Measurements from ENCODE around the gene CDH12.
A peak's percentile ranks its signal among the peaks of the same experiment; 100 is the strongest.
"Not testable (repeated sequence)": the region's sequence is repeated elsewhere in the genome, so short reads cannot be mapped to it uniquely, and the experiment has no call there.

The CDH12 gene

DNA sequence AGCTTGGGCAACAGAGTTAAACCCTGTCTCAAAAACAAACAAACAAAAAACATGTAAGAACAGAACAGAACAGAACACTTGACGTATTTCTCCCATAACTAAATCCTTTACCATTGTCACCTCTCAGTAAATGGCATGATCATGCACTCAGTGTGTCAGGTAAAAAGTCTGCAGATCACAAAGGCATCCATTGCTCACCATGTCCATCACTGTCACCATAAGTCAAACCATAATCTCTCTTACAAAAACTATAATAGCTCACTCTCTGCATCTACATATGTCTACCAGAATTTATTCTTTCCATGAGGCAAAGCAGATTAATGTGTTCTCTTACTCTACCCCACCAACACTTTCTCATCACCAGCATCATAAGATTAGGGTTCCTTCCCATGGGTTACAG, 387.5 kb downstream of the CDH12 start:
- DNase-seq, result no peak

DNA sequence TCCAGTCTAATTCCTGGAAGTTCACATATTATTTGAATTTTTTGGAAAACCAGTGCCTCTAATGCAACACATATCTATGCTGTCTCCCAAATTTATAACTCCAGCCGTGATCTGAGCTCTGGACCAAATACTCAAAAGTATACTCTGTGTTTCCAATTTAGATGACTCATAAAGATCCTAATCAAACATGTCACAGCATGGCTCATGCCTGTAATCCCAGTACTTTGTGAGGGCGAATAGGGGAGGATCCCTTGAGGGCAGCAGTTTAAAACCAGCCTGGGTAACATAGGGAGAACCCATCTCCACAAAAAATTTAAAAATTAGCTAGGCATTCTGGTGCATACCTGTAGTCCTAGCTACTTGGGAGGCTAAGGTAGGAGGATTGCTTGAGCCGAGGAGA, 388.0 kb downstream of the CDH12 start:
- DNase-seq, result no peak

DNA sequence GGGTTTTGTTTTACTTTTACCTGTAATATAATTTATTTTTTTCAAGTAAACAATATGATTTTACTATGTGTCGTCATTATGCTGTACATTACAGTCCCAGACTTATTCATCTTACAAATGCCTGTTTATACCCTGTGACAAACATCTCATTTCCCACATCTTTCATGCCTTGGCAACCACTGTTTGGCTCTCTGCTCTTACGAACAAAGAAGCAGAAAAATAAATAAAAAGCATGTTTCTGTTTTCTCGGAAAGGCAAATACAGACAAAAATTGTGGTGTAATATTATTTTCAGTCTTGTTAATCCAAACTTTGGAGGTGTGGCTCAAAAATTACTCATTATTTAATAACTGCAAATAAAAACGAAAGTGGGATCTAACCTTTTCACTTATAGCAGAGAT, 393.0 kb downstream of the CDH12 start:
- DNase-seq, result no peak

DNA sequence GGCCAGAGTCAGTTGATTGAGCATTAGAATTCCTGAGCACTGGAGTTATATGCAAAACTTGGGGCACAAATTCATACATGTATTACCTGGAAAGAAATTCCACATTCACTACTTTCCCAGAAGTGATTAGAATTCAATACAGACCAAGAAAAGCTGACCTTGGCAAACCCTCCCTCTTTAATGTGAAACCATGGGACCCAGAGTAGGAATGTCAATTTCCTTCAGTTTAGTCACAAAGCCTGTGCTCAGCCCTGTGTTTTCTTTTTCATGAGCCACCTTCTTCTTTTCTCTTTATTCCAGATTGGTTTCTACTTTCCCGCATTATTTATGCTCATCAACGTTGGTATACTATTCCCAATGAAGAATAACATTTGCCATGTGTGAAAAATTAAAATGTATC, 420.2 kb downstream of the CDH12 start:
- no peak for DNase-seq

DNA sequence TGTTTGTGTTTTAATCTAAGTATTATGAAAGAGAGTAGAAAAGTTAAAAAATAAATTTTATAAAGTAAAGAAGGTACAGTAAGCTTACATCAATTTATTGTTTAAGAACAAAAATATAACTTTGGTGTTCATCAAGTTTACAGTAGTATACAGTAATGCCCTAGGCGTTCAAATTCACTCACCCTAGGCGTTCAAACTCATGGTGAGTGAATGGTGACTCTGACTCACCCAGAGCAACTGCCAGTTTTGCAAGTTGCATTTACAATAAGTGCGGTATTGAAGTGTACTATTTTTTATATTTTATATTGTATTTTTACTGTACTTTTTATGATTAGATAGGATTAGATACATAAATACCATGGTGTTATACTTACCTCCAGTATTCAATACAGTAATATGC, 421.3 kb downstream of the CDH12 start:
- no peak for DNase-seq

DNA sequence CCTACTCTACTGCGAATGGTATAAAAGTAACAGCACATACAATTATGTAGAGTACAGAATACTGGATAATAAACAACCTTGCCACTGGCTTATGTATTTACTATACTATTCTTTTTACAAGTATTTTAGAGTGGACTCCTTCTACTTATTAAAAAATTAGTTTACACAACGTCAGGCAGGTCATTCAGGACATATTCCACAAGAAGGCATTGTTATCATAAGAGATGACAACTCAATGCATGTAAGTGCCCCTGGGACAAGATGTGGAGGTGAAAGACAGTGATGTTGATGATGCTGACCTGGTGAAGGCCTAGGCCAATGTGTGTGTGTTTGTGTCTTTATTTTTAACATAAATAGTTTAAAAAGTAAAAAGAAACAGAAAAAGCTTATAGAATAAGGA, 421.7 kb downstream of the CDH12 start:
- DNase-seq, result no peak

DNA sequence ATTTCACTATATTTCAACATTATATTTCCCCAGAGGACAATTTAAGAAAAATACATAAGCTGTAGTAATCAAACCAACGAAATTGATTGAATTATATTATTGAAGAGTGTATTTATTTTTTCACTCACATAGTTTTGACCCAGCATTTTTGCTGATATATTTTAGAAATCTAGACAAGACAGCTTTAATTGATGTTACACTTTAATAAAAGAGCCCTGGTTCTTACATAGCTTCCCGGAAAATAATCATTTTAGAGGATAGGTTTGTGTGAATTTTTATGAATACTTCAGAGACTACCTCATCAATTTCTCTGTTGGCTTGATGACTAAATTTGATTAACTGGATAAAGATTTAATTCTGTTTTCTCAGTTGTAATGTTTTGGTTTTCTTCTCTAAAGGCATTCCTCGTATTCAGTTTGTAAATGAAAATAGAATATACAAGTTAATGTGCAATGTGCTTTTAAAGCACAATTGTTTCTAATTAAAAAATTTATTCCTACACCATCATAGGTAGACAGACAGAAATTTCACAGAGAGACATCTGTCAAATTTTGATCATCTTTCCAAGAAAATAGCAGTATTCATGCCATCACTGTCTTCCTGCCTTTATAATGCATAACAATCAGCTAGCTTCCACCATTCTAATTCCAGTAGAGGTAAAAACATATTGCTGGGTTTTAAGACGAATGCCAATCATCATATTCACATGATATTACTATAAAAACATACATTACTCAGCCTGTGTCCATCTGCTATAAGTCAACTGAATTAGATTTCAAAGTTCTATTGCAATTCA, 441.4 kb downstream of the CDH12 start:
- DNase-seq, result no peak

DNA sequence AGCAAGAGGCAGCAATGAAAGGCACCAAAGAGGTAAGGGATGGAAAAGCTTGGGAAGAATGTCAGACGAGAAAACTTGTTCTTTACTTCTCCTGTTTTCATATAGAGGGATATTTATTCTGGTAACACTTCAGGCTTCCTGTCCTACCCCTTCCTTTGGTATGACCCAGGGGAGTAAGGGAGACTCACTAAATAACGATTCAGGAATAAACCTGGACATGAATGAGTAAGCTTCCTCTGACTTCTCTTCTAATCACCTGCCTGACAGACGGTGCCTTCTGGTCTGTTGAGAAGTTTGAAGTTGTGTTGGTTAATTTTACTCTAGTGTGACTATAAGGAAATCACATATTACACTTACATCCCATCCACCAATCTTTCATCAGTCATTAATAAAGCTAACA, 461.2 kb downstream of the CDH12 start:
- DNase-seq, result no peak

DNA sequence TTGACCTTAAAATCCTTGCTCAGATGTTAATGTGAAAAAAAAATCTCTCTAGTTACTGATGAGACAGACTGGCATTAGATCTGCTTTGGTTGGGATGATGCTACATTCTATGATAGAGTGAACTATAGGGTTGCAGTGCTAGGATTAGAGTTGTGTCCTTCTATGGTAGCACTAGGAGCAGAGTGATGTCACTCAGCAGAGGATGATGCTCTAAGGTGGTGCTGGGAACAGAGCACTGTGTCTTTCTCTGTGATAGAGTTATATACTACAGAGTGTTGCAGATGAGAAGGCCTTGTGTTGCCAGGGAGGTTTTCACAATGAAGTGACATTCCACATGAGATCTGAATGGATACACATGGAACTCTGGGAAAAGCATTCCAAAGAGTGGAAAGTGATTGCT, 462.3 kb downstream of the CDH12 start:
- no peak for DNase-seq

DNA sequence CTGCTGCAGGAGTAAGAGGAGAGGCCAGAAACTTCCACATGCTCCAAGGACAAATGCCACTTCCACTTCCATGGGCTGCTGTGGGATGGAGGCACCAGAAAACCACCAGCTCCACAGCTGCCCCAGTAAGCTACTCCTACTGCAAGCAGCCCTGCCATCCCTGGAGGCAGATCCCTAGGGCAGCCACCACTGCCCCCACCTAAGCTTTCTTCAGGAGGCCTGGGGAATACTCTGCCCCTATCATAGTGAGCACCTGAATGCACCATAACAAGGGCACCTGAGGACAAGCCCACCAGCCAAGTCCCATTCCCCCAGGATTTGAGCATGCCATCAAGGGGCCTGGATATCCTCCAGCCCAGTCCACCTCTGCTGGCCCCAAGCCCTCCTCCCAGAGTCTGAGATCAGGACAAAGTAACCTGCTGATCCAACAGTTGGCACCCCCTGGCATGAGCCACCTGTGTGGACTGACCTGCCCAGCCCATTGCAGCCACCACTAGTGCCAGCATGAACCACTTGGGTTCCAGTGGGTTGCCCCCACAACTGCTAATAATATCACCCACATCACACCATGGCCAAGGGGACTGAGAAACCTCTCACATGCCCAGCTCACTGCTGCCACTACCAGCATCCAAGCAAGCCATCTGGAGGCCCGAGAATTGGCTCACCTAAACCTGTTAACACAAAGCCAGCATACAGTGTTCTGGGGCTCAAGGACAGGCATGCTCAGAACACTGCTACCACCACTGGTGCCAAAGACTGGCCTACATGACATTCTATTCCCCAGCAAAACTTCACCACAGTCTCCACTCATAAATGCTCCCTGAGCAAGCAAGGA, 480.1 kb downstream of the CDH12 start:
- no peak for DNase-seq

DNA sequence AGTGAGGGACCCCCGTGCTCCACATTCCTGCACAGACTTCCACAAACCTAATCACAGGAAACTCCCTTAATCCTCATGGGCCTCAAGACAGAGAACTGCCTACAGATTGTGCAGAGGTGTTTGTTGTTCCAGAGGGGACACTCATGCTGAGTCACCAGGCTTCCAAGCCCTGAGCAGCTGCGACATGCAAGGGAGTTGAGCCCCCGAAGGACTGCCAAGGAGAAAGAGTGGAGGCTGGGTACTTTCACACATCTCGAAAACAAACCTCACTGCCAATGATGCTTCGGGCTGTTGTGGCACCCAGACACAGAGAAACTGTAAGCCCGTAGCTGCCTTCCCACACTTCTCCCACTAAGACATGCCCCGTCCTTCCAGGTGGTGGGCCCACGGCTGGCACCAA, 480.8 kb downstream of the CDH12 start:
- no peak for DNase-seq

DNA sequence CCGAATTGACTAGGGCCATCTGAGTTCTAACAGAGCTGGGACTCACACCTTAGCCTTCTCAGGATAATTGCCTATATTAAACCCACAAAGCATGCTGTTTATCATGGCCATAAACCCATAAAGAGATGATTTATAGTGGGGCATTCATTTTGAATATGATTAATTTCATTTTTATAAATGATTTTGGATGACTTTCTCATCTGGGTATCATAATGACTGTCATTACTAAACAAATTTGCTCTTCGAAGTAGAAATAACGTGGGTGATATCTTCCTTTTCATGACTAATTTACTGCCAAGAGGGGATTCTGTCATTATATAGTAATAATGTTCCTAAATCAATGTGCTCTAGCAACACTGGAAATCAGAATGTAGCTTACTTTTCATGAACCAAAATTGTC, 498.2 kb downstream of the CDH12 start:
- DNase-seq, result no peak

DNA sequence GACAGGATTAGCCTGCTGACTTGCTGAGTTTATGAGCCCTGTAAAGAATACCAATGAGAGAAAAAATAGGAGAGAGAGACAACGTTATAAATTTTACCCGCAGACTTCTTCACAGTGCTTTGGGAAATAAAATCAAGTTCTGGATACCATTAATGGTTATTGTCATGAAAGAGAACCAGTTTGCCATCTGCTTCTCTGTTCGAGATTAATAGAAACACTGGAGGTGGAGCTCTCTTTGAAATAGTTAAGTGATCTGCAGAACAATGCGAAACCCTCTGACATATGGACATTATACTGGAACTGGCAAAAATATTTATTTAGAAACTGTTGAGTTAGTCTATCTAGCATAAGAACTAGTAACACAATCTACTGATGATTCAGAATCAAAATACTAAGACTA, 500.7 kb downstream of the CDH12 start:
- DNase-seq, result no peak

DNA sequence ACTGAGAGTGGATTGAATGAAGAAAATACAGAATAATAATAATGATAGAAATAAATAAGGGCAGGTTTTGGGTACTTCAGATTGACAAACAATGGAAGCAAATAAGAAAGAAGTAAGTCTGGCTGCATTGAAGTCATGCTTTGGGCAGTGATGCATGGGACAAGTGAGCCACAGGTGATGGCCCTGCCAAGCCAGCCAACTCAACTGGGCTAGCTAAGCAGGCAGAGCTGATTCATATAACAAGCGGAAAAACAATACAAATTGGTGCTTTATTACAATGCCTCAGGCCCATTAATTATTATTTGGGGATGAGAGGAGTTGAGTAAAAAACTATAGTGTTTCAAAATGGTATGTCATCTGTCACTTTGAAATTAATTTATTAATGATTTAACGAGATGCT, 502.0 kb downstream of the CDH12 start:
- DNase-seq, result no peak

DNA sequence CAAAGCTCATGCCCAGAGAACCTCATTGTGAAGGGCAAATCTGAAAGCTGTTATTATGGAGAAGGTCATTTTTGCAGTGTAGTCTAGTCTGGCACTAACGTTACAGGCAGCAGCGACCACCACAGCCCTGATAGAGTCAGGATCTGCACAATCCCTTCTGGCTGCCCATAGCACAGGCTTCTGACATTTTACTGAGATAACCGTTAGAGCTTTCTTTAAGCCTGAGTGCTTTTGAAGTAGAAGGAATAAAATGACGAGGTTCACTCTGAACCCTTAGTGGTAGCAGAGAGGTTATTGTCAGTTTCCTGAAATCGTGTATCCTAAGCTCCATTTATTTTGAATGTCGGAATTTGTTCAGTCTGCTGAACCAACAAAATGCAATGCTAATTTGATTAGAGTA, 505.1 kb downstream of the CDH12 start:
- DNase-seq, result no peak

DNA sequence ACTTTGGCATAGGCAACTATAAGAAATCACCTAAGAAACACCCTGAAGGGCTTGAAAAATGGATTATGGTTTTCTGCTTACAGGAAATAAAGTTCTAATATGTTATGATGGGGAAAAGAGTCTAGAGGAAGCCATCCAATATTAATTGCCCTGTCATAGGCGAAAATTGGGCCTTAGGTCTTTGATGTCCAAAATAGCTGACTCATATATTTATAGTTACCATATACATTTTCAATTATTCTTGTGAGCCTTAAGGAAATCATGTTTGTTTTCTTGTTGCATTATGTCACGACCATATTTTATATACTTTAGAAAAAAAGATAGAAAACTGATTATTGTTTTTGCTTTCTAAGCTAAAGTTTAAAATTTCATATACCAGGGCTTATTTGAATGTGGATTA, 509.1 kb downstream of the CDH12 start:
- DNase-seq, result no peak

DNA sequence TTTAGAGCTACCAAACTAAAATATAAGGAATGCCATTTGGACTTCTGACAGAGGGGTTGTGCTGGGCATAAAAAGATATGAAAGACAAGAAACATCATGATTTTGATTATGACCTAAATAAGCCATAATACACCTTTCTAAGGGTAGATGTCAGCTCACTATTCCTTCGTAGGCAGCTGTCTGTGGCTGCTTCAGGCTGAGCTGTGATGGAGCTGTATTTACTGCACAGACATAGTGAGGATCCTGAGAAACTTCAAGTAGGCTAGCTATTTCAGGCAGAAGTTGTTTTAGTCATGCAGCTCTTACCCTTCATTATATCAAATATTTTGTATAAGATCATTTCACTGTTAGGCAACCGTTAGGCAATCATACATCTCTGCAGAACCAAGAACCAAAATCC, 511.7 kb downstream of the CDH12 start:
- DNase-seq, result peak in 1 of 56 donors; percentile 2

DNA sequence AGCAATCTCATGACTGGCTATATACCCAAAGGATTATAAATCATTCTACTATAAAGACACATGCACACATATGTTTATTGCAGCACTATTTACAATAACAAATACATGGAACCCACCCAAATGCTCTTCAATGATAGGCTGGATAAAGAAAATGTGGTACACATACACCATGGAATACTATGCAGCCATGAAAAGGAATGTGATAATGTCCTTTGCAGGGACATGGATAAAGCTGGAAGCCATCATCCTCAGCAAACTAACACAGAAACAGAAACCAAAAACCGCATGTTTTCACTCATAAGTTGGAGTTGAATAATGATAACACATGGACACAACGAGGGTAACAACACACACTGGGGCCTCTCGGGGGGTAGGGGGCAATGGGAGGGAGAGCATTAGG, 520.2 kb downstream of the CDH12 start:
- DNase-seq, result not testable (repeated sequence)

DNA sequence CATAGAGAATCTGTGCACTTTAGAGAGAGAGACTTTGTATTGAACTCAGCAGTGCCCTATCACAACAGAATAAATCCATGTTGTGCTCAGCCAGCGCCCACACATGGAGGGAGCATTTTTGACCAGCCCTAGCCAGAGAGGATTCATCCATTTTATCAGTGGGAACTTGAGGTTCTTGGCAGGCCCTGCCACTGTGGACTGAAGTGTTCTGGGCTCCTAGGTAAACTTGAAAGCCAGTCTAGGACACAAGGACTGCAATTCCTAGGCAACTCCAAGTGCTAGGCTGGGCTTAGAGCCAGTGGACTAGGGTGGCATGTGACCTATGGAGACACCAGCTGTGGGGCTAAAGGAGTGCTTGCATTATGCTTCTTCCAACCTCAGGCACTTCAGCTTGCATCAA, 523.5 kb downstream of the CDH12 start:
- peak in 1 of 56 donors; percentile 1 for DNase-seq

DNA sequence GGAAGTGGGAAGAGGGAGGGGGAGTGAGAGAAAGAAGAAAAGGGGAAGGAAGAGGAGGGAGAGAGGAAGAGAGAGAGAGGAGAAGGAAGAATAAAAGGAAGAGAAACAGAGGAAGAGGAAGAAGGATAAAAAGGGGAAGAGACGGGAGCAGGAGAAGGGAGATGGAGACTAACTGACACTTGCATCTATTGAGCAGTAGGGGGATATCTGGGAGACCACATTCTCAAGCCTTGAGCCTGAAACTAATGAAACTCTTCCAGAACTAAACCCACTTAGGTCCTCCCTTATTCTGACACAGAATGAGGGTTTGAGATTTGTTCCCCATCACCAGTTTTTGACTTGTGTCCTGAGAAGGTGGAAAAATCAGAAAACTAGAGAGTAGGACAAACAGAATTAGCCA, 533.3 kb downstream of the CDH12 start:
- no peak for DNase-seq

DNA sequence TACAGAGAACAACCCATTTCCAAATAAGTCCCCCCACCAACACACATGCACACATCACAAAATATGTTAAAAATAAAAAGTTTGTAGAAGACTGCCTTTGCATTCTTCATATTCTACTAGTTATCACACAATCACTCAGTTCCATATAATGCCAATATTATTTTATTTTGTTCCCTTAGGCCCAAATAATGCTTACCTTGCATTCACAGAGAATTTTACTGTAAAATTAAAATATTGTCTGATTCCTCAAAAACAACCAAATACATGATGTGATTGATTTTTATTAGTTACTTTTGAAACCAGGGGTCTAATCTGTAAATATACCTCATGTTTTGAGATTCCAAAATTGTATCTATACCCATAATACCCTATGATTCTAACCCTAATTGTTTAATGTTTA, 536.9 kb downstream of the CDH12 start:
- DNase-seq, result no peak

DNA sequence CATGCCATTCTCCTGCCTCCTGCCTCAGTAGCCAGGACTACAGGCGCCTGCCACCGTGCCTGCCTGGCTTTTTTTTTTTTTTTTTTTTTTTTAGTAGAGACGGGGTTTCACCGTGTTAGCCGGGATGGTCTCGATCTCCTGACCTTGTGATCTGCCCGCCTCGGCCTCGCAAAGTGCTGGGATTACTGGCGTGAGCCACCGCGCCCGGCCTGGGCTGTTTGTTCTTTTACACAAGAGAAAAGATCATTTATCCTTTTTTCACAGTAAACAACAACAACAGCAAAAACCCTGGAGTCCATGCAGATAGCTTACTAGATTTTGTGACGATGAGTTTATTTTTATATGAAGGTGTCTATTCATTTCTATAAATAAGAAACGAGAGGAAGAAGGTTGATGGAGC, 538.1 kb downstream of the CDH12 start:
- DNase-seq, result not testable (repeated sequence)

DNA sequence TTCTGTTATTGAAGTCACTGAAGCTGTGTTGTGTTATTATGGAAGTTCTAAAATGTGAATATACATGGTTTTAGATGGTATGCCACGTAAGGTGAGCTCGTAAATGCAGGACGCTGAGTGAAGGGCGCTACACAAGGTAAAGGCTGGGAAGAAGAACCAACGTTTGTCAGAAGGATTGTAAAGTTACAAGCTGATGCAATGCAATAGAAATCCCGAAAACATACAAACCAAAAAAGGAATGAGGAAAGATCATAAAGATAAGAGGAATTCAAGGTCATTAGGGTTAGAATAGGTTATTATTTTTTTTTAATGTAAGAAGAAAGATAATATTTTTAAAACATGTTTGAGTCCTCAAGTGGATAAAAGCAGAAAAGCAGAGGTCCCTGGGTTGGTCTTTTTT, 538.6 kb downstream of the CDH12 start:
- DNase-seq, result no peak

Data from nucleus accumbens (tissue), 56 donors.